RKO (cell line): ENCODE data around the gene CERS1.

ENCODE experiments used
- DNase-seq: peaks from one replicate; pipeline ENCODE4 v3.0.0-alpha.2; 2016; ENCODE audit warnings: low spot score

Gene CERS1

DNA sequence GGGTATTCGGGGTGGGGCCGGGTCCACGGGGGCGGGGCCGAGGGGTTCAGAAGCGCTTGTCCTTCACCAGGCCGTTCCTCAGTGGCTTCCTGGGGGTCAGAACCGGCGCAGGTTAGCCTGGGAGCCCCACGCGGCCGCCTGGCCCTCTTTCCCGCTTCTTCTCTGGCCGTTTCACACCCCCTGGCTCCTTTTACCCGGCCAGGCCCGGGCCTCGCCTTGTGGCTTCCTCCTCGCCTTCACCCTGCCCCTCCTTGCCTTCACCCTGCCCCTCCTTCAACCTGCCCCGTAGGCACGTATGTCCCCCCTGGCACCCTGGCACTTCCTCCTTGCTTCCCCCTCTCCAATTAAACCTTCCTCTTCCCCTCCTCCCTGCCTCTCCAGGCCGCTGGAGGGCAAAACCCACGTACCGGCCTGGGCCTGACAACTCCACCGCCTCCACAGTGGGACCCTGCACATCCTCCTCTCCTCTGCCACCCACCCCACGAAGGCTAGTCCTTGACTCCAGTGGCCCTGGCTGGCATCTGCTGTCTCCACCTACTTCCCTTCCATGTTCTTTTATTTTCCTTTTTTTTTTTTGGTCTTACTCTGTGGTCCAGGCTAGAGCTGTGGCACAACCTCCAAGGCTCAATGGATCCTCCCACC is 25.3 kb downstream of the CERS1 start:
- no peak for DNase-seq

DNA sequence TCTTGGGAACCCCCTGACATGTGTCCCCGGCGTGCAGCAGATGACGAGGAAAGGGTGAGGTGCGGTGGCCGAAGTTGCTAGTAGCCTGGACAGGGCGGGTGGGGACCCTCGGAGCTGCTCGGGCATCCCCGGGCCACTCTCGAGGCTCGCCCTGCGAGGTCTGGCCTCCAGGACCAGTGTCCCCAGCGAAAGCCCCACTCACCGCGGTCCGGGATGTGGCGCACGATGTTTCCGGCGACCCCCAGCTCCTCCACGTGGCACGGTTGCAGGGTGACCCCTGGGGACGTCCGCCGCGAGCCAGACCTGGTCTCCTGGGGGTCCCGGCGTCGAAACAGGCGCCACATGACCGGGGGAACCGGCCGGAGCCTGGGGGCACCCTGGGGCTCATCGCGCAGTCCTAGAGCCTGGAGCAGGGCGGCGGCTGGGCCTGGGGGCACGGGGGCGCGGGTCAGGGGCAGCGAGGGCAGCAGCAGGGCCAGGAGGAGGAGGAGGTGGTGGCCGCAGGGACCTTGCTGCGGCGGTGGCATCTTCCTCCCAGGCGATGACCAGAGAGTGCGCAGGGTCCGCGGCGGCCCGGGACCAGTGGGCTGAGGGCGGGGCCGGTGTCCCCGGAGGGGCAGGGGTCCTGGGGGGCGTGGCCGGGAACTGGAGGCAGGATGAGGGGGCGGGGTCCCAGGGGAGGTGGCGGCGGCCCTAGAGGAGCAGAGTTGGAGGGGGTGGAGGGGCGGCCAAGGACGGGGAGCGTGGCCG is 26.0 kb downstream of the CERS1 start:
- DNase-seq: no peak

DNA sequence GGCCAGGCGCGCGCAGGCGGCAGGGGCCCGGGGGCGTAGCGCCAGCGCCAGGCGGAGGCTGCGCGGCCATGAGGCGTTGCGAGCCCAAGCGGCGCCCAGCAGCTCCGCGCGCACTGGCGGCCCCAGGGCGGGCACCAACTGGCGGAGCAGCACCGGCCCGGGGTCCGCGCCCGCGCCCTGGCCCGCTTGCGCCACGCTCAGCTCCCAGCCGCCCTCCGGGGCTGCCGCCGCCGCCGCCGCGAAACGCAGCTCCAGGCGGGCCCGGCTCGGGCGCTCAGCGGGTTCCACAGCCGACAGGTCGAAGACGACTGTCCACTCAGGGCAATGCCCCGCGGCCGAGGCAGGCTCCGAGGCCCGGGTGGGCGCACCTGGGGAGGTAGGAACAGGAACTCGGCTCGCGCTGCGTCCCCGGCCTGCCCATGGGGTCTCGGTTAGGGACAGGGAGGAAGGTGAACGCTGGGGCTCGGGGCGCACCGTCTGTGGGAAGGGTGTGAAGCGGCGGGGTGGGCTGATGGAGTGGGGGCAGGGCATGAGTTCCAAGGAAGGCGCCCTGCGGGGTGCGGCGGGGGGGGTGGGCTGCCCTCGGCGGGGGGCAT is 26.8 kb downstream of the CERS1 start:
- DNase-seq: no peak

DNA sequence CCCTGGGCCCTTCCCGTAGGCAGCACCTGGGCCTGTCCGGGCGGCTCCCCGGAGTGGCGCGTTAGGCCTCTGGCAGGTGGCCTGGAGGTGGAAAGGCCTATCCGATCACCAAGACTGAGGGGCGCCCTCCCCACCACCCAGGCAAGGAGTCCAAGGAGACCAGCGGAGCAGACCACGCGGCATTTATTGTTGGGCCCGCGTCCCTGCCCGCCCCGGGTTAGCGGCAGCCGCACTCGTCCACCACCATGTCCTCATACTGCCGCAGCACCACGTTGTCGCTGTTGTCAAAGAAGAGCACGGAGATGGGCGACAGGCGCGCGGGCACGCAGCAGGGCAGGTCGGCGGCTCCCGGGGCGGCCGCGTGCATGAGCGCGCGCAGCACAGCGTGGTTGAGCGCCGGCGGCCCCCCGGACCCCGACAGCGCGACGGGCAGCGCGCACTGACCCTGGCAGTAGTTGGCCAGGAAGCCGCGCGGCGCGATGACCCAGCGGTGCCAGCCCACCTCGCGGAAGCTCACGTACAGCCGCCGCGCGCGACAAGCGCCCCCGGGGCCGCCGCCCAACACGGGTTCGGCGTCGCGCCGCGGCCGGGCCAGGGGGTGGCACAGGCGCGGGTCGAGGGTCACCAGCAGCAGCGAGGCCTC is 27.5 kb downstream of the CERS1 start:
- no peak for DNase-seq

DNA sequence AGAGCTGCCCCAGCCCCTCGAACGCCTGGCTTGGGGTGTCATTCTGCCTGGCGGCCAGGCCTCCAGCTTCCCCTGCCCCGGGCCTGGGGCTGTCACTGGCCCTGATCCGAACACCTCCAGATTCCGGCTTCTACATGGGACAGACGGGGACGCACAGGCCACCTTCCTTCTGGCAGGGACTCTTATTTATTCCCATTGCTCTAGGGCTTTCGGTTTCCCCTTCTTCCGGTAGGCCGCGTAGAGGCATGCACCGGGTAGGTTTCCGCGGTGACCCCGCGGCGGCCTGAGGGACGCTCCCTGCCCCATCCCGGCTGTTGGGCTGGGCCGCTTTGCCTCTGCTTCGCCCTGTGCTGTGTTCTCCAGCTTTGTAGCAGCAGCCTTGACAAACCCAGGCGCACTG is 28.2 kb downstream of the CERS1 start:
- no peak for DNase-seq

DNA sequence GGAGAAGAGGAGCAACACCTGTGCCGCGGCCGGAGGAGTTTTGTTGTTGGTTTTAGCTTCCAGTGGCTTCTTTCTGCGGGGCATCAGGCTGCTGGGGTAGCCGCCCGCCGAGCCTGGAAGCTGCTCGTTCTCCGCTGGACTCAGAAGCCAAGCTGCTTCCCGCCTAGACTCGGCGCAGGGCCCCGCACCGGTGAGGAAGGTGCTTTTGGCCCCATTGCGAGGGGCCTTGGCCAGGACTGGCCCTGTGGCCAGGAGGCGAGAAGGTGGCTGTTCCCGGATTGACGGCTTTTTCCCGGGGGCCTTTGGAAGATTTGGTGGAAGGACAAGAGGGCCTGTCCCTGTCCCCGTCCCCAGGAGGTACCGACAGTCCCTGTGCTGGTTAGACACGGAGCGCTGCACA is 28.8 kb downstream of the CERS1 start:
- DNase-seq: no peak

DNA sequence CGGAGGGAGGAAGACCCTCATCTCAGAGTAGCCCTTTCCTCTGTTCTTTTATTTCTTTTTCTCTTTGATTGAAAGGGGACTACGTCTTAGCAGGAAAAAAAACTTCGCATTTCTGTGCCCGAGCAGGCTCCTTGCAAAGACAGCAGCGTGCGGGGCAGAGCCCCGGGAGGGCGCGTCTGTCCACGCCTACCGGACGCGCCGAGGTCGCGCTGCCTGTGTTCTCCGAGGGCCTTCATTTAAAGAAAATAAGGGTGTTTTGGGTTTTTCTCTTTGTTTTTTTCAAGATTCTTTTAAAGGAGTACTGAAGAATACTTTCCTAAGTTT is 29.2 kb downstream of the CERS1 start:
- DNase-seq: no peak

DNA sequence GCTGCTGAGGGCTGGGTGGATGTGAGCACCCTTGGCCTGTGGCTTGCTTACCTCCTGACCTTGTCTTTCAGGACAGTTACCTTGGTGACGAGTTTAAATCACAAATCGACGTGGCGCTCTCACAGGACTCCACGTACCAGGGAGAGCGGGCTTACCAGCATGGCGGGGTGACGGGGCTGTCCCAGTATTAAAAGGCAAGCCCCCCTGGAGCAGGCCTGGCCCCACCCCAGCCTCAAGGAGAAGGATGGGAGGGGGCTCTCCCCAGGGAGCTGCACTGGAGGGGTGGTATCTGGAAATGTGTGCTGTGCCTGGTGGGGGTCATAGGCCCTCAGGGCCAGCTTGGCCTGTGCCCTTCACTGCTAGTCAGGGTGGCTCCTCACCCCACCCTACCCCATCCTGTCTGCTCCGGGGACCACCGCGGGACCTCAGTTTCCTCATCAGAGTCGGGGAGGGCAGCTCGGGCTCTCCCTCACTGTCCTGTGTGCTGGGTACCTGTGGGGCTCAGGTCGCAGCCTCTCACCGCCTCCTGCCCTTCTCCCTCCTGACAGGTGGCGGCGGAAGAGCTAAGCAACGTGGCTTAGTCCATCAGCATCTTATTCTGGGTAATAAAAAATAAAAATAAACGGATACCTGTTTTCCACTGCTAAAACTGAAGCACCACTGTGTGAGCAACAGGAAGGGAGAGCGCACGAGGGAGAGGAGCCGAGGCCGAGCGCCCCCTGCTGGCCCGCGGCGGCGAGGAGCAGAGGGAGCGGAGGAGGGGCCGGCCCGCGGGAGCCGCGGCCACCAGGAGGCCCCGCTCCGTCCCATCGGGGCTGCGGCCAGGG is 29.8 kb downstream of the CERS1 start:
- DNase-seq: peak; percentile 40

DNA sequence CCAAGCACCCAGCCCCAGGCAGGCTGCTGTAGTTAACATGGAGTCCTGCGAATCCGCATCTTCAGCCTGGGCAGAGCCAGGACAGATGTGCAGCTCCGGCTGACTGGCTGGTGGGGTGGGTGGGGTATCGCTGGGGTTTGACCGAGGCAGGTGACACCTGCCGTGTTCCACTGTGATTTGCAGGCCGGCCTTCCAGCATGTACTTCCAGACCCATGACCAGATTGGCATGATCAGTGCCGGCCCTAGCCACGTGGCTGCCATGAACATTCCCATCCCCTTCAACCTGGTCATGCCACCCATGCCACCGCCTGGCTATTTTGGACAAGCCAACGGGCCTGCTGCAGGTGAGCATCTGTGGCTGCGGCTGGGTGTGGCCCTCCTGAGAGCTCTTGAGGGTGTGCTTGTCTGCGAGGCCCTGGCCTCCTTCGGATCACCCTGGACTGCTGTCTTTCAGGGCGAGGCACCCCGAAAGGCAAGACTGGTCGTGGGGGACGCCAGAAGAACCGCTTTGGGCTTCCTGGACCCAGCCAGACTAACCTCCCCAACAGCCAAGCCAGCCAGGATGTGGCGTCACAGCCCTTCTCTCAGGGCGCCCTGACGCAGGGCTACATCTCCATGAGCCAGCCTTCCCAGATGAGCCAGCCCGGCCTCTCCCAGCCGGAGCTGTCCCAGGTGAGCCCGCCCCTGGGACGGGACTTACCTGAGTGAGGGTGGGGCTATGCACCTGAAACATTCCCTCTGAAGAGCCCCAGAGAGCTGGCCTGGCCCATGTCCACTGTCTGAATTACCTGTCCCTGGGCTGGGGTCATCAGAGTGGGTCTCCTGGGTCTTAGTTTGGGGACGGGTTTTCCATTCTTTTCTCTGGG is 30.6 kb downstream of the CERS1 start:
- no peak for DNase-seq

DNA sequence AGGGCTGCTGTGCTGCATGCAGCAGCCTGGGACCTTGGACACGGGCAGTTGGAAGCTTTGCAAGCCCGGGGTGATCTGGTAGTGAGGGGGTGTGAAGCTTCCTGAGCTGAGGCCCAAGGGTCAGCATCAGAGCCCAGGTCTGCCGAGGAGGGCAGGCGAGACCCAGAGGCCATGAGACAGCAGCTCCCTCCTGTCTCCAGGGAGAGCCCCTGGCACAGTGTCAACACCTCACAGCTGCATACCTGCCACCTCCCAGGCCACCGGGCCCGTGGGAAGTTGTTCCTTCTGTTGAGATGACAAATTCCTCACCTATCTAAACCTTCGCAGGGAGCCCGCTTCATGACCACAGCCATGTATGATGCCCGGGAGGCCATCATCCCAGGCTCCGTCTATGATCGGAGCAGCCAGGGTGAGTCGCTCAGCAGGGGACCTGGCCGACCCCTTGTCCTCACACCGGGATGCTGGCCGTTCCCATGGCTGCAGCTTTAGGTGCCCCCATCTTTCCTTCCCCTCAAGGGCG is 32.1 kb downstream of the CERS1 start:
- no peak for DNase-seq

DNA sequence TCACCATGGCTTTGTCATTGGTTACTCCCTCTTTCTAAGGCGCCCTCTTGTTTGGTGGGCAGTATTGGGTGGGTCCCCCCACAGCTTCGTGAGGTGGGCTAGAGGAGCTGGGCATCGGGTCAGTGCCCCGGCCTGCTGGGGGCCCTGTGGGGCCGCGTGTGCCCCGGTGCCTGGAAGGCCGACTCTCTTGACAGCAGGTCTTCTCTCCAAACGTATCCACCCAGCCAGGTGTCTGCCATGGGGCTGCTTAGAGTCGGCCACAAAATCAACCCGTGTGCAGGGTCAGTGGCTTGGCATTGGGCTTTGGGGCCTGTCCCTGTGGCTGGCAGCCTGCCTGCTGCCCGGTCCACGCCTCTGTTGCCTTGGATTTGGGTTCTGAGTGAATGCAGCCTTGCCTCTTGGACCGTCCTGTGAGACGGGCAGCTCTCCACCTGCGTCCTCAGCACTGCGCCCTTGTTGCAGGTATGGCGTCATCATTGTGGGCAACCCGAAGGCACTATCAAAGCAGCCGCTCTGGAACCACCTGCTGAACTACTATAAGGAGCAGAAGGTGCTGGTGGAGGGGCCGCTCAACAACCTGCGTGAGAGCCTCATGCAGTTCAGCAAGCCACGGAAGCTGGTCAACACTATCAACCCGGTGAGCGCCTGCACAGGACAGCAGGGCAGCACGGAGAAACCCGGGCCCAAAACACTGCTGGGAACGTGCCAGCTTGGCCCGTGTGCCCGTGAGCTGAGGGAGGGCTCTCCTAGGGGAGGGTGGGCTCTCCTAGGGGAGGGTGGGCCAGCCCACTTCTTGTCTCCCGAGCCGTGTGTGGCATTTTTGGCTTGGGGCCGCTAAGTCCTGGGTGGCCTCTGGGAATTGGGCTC is 32.7 kb downstream of the CERS1 start:
- DNase-seq: no peak

DNA sequence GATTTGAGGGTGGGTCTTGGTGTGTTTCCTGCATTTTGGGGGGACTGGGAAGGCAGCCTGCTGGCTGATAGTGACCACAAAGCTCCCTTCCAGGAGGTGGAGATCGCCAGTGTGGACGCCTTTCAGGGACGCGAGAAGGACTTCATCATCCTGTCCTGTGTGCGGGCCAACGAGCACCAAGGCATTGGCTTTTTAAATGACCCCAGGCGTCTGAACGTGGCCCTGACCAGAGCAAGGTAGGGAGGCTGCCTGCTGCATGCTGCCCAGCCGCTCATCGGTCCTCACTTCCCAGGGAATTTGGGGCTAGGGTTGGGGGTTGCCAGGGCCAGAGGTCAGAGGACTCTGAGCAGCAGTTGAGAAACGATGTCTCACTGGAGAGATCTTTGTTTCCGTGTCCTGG is 34.0 kb downstream of the CERS1 start:
- DNase-seq: no peak

DNA sequence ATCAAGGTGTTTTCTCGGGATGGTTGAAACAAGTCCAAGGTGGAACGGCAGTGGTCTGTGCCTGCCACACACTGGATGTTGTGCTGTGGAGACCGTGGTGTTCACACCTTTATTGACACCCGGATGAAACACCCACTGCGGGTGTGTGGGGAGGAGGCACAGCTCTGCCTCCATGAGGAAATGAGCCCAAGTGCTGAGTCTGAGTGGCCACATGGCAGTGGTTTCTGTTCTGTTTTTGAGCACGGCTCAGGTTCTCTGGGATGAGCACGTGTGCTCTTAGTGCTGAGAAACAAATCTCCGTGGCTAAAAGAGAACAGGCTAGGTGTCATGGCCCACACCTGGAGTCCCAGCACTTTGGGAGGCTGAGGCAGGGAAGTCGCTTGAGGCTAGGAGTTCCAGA is 34.7 kb downstream of the CERS1 start:
- DNase-seq: no peak

DNA sequence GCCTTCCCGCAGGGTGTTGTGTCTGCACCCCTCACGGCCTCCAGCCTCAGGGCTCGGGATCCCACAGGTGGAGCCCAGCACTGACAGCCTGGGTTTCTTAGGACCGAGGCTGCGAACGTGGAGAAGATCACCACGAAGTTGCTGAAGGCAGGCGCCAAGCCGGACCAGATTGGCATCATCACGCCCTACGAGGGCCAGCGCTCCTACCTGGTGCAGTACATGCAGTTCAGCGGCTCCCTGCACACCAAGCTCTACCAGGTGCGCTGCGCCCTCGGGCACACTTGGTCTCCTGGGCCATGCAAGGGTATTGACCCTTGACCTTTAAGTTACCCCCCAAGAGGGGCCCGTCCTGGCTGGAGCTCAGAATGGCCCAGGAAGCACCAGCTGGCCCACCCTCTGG is 35.2 kb downstream of the CERS1 start:
- no peak for DNase-seq

DNA sequence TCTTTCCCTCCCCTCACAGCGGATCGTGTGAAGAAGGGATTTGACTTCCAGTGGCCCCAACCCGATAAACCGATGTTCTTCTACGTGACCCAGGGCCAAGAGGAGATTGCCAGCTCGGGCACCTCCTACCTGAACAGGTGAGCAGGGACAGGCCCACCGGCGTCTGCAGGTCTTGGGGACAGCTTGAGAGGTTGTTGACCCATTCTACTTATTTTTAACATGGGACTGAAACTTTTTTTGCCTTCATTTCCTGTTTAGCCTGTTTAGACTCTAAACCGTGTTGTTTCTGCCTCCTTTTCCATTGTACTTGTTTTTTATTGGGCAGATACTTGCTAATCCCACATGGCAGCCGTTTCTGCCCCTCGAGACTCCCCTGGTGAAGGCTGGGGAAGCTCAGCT is 35.7 kb downstream of the CERS1 start:
- DNase-seq: no peak

DNA sequence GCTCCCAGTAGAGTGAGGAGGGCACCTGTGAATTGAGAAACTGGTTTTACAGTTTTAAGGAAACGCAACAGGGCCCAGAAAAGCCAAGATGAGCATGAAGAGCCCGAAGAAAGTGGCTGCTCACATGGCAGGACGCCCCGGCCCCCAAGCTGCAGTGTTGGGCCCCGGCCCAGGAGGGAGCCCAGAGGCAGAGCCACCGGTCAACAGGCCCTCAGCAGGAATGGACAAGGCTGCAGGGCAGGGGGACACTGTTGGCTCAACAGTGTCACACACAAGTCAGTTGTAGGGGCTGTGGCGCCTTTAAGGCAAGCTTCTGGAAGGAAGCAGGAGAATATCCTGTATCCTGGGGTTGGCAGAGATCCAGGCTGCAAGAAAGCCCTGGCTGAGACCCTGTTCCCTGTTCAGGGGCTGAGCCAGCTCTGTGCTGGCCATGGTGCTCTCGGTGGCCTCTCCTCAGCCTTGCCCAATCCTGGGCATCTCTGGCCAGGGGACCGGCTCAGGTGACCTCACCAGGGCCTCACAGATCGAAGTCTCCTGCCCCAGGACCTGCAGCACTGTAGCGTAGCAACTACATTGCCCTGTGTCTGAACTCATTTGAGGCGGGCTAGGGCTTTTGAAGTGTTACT is 36.2 kb downstream of the CERS1 start:
- no peak for DNase-seq

DNA sequence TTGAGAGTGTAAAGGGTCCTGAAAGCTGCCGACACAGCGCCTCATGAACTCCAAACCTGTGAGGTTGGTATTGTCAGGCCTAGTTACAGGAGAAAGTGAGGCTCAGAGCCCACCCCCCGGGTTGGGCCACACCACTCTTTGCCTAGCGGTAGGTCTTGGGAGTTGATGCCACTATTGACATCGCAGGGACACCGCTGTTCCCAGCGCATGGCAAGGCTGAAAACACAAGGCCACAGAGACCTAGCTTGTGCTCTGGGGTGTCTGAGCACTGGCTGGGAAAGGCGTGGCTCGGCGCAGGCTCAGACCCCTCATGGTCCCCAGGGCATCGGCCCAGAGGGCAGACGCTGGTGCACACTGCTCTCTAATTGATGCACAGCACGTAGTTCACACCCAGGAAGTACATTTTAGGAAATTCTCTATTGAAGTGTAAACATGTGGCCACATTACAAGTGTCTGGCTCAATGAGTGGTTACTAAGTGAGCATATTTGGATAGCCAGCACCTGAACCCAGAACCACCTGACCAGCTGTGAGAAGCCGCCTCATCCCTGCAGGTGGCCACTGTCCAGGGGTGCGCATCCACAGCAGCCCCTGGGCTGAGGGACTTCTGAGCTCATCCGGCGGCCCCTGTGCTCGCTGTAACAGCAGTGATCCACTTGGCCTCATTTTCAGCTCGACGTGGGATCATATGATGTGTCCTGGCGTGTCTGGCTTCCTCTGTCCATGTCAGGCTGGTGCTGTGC is 36.9 kb downstream of the CERS1 start:
- no peak for DNase-seq

DNA sequence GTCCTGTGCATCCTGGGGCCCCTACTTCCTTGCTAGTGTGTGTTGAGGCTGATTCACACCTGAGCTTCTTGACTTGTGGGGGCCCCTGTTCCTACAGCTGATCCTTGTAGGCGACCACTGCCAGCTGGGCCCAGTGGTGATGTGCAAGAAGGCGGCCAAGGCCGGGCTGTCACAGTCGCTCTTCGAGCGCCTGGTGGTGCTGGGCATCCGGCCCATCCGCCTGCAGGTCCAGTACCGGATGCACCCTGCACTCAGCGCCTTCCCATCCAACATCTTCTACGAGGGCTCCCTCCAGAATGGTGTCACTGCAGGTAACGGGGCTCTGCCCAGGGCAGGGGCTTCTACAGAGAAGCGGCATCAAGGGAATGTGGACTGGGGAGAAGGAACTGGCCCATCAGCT is 38.7 kb downstream of the CERS1 start:
- no peak for DNase-seq
